OCI-LY1 (cell line): ENCODE measurements around the gene LMBR1.

ENCODE experiments used
- CTCF ChIP-seq: fragments of 200-600 bp; sonication (generic), shearing (Covaris generic); IDR thresholded peaks from 2 replicates; pipeline ENCODE4 v1.5.1; 2017; ENCODE audit warnings: mild to moderate bottlenecking, antibody characterized with exemption, low read length, moderate library complexity, mixed read lengths
- EZH2 ChIP-seq: fragments of 200-600 bp; sonication (generic), shearing (Covaris generic); IDR thresholded peaks from 2 replicates; pipeline ENCODE4 v1.8.0; 2017; ENCODE audit warnings: borderline replicate concordance, mixed run types, mild to moderate bottlenecking, antibody characterized with exemption, low read length, moderate library complexity, mixed read lengths

GRCh38 chr7:156634117-156634516 lies 258.9 kb downstream of the LMBR1 start:
- TF ChIP-seq CTCF (no peak), EZH2 (no peak)
